ENCODE measurements around the gene STAP2.
A peak's percentile ranks its signal among the peaks of the same experiment; 100 is the strongest.
"Not testable (repeated sequence)": the region's sequence is repeated elsewhere in the genome, so short reads cannot be mapped to it uniquely, and the experiment has no call there.

STAP2 gene

DNA sequence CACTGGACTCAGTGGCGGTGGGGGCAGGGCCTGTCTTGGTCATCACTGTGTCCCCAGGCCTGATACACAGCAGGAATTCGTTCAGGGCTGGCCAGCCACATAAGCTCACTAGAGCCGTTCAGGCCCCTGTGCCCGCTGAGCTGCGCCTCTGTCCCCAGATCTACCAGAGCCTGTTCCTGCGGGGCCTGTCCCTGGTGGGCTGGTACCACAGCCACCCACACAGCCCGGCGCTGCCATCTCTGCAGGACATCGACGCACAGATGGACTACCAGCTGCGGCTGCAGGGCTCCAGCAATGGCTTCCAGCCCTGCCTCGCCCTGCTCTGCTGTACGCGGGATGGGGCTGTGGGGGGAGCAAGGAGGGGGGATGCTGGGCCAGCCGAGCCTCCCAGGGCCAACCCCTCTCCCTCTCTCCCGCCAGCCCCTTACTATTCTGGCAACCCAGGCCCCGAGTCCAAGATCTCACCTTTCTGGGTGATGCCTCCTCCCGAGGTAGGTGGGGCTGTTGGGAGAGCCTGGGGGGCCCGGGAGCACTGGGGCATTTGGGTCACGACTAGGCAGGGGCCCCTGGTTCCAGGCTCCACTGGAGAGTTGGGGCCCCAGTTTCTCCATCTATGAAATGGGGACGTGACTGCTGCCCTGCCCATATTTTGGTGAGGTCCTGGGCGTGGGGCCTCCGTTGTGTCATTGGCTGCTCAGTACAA, 18.6 kb upstream of the STAP2 start:
- DNase-seq, result no peak

DNA sequence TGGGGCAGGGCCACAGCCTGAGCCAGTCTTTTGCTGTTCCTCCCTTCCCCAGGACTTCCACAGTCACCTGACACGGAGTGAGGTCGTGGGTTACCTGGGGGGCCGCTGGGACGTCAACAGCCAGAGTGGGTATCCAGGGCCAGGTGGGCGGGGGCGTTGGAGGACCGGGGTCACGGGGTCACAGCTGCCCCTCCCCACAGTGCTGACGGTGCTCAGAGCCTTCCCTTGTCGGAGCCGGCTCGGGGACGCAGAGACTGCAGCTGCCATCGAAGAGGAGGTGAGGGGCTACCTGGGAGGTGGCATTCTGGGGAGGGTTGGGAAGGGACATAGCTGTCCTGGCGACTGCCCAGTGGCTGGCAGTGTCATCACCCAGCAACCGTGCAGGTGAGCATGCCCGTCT, 16.3 kb upstream of the STAP2 start:
- no peak for DNase-seq

DNA sequence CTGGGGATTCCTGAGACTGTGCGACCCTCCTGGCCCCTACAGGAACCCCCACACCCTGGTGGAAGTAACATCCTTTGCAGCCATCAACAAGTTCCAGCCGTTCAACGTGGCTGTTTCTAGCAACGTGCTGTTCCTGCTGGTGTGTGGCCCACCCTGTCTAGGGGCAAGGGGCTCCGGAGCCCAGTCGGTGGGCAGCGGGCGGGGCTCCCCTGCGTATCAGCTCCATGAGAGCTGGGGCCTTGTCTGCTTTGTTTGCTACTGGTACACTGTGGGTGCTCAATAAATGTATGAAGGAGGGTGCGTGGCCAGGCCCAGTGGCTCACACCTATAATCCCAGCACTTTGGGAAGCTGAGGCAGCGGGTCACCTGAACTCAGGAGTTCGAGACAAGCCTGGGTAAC, 15.7 kb upstream of the STAP2 start:
- DNase-seq, result no peak

DNA sequence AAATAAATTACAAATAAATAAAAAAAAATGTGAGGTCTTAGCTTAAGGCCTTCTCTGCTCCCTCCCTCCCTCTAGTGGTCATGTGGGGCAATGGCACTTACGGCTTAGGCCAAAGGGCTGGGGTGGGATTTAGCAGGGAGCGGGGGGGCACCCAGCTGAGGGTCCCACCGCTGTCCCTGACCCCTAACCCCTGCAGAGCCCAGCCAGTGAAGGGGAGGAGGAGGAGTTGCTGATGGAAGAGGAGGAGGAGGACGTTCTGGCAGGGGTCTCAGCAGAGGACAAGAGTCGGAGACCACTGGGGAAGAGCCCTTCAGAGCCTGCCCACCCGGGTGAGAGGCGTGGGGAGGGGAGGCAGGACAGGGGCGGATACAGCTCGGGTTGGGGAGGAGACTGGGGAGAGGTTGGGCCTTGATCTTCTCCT, 14.1 kb upstream of the STAP2 start:
- peak; percentile 22 for DNase-seq

DNA sequence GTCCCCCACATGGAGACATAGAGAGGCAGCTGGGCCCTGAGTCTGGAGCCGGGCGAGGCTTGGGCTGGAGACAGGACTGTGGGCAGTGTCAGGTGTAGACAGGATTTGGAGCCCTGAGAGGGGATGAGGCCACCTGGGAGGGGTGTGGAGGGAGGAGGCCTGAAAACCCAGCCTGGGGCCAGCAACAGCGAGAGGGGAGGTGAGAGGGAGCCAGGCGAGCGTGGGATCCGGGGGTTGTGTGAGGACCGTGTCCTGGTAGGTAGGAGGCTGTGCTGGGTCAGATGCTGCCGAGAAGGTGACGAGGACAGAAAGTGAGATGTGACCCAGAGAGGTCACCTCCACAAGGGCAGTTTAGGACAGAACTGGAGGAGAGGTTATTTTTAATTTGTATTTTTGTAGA, 12.1 kb upstream of the STAP2 start:
- DNase-seq, result no peak

DNA sequence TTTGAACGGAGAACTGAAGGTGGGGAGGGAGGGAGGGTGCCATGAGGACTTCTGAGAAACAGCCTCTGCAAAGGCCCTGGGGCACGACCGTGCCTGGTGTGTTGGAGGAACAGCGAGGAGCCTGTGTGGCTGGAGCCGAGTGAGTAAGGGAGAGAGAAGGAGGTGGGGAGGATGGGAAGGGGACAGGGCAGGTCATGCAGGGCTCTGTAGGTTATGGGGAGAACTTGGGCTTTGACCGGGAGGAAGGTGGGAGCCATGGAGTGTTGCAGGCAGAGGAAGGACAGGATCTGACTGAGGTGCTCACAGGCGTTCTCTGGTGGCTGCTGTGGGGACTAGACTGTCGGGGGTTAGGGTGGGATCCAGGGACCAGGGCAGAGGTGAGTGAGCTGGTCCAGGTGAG, 11.5 kb upstream of the STAP2 start:
- no peak for DNase-seq

DNA sequence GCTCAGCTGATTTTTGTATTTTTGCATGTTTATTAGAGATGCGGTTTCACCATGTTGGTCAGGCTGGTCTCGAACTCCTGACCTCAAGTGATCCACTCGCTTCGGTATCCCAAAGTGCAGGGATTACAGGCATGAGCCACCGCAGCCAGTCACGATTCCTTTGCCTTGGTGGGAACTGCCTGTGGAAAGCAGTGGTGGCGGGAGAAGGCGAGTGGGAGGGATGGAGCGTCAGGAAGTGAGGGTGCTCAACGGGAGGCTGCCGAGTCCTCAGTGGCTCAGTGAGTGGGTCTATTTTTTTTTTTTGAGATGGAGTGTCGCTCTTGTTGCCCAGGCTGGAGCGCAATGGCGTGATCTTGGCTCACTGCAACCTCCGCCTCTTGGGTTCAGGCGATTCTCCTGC, 10.6 kb upstream of the STAP2 start:
- not testable (repeated sequence) for DNase-seq

DNA sequence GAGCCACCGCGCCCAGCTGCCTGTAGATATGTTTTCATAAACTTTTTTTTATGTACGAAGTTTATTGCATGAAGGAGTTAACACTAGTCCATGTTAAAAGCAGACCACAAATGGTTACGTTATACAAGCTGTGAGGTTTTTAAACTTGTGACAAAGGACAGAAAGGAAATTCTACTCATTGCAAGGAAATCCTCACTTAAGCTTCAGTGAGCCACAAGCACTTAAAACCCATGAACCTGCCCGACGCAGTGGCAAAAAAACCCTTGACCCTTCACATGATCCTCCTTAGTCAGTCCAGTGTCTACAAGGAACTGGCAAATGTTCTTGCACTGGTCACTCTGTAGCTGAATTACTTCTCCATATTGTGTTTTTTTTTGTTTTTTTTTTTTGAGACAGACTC, 8.9 kb upstream of the STAP2 start:
- no peak for DNase-seq

DNA sequence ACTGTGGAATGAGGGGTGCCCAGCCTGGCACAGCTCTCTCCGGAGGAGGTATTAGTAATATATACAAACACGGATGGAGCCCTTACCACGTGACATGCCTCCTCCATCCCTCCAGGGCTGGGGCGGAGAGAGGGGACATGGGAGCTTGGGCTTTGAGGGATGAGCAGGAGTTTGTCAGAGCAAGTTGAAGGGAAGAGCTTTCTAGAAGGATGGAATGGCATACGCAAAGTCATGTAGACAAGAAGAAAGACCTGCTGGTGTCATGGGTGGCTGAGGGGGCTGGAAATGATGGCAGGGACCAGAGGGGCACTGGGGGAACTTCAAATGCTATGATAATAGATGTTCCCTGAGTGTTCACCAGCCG, 7.4 kb upstream of the STAP2 start:
- no peak for DNase-seq

DNA sequence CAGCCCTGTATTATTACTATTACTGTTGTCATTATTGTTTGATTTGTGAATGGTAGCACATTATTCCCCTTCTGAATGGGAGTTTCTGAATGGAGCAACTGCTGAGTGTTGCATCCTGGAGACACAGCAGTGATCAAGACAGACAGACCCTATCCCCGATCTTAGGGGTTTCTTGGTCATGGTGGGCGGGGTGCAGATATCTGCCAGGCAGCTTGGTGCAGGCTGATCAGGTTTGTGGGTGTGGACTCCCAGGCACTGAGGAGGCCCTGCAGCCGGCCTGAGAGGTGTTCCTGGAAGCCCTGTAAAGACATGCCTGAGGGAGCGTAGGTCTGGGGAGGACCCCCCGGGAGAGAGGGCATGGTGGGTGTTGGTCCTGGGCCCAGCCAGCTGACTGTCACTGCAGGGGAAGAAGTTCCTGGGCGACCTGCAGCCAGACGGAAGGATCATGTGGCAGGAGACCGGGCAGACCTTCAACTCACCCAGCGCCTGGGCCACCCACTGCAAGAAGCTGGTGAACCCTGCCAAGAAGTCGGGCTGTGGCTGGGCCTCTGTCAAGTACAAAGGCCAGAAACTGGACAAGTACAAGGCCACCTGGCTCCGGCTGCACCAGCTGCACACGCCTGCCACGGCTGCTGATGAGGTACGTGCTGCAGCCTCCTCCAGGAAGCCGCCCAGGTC, 6.9 kb upstream of the STAP2 start:
- no peak for DNase-seq

DNA sequence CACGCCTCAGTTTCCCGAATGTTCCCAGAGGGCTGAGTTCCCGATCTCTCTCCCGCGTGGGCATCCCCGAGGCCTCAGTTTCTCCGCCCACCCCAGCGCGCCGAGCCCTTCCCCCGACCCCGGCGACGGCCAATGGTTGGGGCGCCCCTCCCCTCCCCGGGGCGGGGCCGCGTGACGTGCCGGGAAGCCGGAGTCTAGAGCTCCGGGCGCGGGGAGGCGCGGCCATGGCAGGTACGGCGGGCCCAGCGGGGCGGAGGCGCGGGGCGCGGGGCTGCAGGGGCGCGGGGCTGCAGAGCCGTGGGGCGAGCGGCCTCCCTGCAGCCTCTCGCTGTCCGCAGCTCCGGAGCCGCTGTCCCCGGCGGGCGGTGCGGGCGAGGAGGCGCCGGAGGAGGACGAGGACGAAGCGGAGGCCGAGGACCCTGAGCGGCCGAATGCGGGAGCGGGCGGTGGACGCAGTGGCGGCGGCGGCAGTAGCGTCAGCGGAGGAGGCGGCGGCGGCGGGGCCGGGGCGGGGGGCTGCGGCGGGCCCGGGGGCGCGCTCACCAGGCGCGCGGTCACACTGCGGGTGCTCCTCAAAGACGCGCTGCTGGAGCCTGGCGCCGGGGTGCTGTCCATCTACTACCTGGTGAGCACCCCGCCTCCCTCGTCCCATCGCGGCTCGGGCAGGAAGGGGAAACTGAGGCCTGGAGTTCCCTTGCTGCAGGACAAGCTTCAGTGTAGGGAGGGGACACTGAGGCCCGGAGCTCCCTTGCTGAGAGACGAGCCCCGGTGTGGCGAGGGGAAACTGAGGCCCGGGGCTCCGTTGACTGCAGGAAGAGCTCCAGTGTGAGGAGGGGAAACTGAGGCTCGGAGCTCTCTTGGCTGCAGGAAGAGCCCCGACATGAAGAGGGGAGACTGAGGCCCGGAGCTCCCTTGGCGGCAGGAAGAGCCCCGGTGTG, 5.0 kb upstream of the STAP2 start, which contains the start of gene MPND:
TSS of gene MPND (plus strand) at position 193 of the 938 bp plus-strand sequence. CDS start at position 225, 32 bp downstream.
- DNase-seq, result peak; percentile 47

DNA sequence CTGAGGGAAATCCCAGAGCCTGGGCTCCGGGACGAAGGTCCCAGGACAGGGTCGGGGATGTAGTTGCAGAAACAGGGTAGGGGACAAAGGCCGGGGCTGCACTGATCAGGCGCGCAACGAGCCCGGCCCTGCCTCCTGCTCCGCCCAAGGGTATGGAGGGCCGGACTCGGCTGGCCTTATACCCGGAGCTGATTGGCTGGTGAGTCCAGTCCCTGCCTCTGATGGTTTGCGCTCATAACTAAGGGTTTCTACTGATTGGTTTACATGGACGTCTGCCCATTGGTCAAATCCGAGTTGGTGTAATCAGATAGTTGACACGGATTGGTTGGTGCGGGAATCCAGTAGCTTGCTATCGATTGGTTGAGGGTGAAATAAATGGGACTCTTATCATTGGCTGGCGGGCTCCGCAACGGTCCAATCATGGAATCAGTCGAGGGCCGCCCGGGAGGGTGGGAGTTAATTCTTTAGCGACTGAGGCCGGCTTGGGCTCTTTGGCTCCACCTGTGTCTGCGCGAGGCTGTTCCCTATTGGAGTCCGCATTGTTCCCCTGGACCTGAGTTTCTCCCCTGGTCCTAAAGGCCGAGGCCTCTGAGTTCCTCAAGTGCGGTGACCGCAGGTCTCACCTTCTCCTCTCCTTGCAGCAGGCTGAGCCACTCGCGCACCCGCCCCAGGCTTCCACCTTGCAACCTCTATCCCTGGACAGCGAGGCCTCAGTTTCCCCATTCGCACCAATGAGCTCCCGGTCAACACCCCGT, 4.2 kb upstream of the STAP2 start:
- peak; percentile 99 for DNase-seq

DNA sequence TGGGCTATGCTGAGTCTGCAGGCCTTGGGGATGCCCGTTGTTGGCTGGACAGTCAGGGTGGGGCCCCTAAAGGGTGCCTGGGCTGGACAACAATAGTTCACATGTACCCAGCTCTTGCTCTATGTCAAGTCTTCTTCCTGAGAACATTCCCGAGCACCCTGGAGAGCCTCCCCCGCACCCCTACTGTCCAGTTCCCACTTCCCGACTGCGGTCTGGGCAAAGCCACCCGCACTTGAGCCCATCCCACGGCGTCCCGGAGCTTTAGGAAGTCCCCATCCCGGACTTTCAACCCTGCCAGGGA, 3.6 kb upstream of the STAP2 start:
- no peak for DNase-seq

DNA sequence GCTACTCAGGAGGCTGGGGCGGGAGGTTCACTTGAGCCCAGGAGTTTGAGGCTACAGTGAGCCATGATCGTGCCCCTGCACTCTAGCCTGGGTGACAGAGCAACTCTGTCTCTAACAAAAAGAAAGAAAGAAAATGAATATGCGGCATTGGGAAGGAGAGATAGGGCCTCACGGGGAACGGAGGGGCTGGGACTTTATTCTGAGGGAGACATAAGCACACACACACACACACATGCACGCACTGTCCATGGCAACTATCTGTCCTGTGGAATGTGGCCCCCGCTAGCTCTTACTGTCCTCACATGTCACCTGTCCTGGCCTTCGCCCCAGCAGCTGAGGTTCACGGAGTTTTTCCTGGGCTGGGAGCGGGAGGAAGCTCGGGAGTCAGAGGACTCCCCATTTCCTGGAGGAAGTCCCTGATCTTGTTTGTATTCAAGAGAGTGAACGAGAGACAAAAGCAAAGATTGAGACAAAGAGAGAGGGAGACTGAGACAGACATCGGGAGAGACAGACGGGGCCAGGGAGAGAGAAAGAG, 654 bp downstream of the STAP2 start:
- DNase-seq, result peak; percentile 13

DNA sequence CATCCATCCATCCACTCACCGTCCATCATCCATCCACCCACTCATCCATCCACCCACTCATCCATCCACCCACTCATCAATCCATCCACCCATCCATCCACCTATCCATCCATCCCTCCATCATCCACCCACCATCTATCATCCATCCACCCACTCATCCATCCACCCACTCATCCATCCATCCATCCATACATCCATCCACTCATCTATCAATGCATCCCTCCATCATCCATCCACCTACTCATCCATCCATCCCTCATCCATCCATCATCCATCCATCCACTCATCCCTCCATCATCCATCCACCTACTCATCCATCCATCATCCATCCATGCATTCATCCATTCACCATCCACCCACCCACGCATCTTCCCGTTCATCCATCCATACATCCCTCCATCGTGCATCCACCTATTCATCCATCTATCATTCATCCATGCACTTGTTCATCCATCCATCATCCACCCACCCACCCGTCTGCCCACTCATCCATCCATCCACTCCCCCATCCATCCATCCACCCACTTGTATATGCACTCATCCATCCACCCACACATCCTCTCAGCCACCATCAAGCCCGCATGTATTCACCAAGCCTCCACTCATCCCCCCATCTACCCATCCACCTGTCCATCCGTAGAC, 3.6 kb downstream of the STAP2 start:
- no peak for DNase-seq

DNA sequence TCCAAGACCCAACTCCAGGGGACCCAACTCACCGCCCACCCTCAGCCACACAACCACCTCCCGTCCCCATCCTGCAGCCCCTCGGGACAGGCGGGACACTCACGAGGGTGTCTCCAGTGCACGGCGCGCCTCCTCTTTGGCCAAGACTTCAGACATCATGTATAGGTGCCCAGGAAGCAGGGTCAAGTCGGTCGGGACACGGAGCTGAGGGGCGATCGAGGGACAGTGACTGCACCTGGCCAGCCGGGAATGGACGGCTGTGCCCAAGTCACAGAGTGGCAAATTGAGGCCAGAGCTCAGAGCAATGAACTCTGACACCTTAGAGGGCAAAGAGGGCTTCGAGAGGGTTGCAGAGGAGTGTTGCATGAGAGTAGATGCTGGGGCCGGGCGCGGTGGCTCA, 8.8 kb downstream of the STAP2 start:
- DNase-seq, result no peak

DNA sequence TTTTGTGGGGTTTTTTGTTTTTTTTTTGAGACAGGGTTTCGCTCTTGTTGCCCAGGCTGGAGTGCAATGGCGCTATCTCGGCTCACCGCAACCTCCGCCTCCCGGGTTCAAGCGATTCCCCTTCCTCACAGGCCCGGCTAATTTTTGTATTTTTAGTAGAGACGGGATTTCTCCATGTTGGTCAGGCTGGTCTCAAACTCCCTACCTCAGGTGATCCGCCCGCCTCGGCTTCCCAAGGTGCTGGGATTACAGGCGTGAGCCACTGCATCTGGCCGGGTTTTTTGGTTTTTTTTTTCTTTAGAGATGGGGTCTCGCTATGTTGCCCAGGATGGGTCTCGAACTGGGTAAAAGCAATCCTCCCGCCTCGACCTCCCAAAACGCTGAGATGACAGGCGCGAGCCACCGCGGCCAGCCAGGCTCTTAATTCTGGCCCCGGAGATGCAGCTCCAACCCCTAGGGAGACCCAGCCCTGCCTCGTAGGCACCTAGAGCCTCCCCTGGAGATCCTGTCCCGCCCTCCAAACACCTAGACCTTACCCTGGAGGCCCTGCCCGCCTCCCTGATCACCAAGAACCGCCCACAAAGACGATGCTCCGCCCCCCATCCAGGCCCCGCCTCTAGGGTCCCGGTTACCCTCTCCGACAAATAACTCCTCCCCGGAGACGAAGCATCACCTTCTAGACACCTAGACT, 9.5 kb downstream of the STAP2 start:
- not testable (repeated sequence) for DNase-seq

DNA sequence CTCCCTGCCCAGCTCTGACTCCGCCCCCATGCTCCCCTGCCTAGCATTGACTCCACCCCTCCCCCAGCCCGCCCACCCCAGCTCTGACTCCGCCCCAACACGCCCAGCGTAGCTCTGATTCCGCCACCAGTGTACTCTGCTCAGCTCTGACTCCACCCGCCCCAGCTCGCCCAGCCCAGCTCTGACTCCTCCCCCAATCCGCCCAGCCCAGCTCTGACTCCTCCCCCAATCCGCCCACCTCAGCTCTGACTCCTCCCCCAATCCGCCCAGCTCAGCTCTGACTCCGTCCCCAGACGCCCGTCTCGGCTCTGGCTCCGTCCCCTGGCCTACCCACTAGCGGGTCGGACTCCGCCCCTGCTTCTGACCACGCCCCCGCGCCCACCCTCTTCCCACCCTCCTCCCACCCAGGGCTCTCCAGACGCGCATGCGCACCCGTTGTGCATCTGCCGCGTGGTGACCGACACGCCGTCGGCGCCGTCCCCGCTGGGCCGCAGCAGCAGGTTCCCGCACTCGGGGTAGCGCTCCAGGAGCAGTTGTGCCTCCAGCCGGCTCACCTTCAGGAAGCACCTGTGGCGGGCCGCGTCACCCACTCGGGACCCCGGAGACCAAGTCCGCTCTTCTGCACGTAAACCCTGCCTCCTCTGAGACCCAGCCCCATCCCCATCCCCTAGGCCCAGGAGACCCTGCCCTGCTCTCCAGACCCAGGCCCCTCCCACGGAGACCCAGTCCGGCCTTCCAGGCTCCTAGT, 10.2 kb downstream of the STAP2 start:
- DNase-seq, result no peak

DNA sequence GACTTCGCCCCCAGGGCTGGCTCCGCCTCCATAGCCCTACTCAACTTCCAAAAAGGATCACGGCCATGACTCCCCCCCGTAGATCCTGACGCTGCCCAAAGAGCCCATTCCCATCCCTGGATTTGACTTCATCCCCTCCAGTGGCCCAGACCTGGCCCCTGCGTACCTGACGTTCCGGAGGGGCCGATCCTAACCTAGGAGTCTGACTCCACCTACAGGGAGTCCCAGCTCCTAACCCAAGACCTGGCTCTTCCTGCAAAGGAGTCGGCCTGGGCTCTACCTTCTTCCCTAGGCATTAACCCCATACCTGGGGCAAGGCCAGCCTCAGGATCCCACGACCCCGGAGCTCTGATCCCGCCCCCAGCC, 10.8 kb downstream of the STAP2 start:
- DNase-seq, result no peak

DNA sequence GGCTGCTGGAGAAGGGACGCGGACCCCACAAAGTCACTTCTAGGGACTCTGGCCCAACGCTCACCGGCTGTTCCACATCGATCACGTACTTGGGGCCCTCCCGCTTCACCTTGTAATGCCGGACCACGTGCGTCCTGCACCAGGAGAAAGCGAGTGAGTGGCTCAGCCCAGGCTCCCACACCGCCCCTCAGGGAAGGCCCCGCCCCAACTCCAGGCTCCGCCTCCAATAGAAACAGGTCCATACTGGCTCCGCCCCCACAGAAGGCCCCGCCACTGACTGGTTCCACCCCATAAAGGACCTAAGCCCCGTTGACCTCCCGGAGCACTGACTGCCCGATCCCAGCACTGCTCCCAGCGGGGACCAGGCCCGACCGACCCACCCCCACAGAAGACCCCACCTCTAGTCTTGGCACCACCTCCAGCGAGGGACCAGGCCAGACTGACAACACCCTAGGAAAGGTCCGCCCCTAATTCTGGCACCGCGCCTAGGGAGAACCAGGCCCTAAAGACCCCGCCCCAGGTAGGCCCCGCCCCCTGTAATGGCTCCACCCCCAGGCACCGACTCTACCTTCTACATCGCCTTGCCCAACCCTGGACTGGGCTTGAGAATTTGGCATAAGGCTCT, 11.3 kb downstream of the STAP2 start:
- DNase-seq, result no peak
